Central memory CD8-positive, alpha-beta T cell (primary cell): ENCODE data around the gene SKIC3.

Experiments
- ATAC-seq: fragments of 150-1000 bp; cut with Tn5 transposase; replicated peaks from 2 replicates; pipeline ENCODE4 v1.10.0; 2022; ENCODE audit warnings: mild to moderate bottlenecking, moderate FRiP score, moderate number of reproducible peaks; ENCODE audit not compliant: poor library complexity, severe bottlenecking; ENCODE audit errors: extremely low read depth
- DNase-seq, 2 donors: peaks; one replicate each; pipeline ENCODE4 v3.0.0; 2021; ENCODE audit warnings: low spot score in 2 of 2
- H3K27ac Mint-ChIP-seq: one replicate; pipeline ENCODE4 v1.8.0; 2022; ENCODE audit warnings: low read depth, mild to moderate bottlenecking, moderate library complexity, mixed read lengths
- H3K27me3 Mint-ChIP-seq: one replicate; pipeline ENCODE4 v1.8.0; 2022; ENCODE audit warnings: mixed read lengths
- H3K36me3 Mint-ChIP-seq: one replicate; pipeline ENCODE4 v1.8.0; 2022; ENCODE audit warnings: mild to moderate bottlenecking, moderate library complexity, mixed read lengths; ENCODE audit not compliant: insufficient read depth
- H3K4me1 Mint-ChIP-seq: one replicate; pipeline ENCODE4 v1.8.0; 2022; ENCODE audit warnings: mixed read lengths
- H3K4me3 Mint-ChIP-seq: one replicate; pipeline ENCODE4 v1.8.0; 2022; ENCODE audit warnings: mild to moderate bottlenecking, moderate library complexity, mixed read lengths
- H3K9me3 Mint-ChIP-seq: one replicate; pipeline ENCODE4 v1.8.0; 2022; ENCODE audit warnings: mixed read lengths

The SKIC3 gene

DNA sequence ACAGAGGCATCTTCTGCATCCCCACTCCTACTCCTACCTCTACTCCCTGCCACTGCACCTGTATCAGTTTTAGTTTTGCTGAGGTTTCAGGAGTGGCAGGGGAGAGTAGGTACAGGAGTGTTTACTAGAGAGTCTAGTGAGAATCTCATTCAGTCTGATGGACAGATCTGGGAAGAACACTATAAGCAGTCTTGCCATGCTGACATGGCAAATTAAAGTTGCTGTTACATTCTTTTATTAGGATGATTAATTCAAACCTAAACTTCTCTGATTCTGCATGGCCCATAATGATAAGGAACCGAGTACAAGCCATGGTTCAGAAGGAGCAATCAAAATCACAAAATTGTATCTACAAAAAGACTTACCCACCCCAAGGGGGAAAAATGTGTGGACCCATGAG lies 7.5 kb upstream of the SKIC3 start:
- Mint-ChIP-seq H3K27me3 (no peaks in the 10 kb centered on the region), H3K27ac (no peak overlapping the region), H3K4me1 (peaks cover 5% of the 10 kb centered on the region), H3K36me3 (peaks cover 7% of the 10 kb centered on the region), H3K4me3 (no peak overlapping the region), H3K9me3 (no peaks in the 10 kb centered on the region)
- DNase-seq = no peak
- no peak for ATAC-seq

GRCh38 chr5:95557841-95558240 lies 3.1 kb upstream of the SKIC3 start:
- no peak overlapping the region for H3K4me3 Mint-ChIP-seq
- H3K27me3 Mint-ChIP-seq = no peaks in the 10 kb centered on the region
- peaks cover 14% of the 10 kb centered on the region for H3K4me1 Mint-ChIP-seq
- DNase-seq (no peak), ATAC-seq (no peak)
- H3K27ac Mint-ChIP-seq = no peak overlapping the region
- peaks cover 8% of the 10 kb centered on the region for H3K36me3 Mint-ChIP-seq
- H3K9me3 Mint-ChIP-seq = no peaks in the 10 kb centered on the region

DNA sequence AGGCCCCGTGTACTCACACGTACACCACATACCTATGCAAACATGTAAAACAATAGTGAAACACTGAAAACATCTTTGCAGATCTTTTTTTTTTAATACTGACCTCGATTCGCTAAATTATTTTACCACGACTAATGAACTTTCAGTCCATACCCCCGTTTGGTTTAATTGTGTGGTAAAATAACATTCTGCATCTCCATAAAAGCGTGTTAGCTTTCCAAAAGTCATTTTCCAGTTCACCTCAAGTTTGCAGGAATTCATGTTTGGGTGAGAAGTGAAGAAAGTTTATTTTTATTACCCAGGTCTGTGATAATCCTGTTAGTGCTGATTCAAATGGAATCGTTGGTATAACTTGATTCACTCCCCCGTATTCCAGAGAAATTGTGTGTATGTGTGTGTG lies 776 bp upstream of the SKIC3 start:
- Mint-ChIP-seq H3K36me3 (peaks cover 14% of the 10 kb centered on the region), H3K4me1 (peaks cover 30% of the 10 kb centered on the region), H3K4me3 (peak overlapping the region; percentile 90), H3K27ac (peak overlapping the region; percentile 89), H3K27me3 (no peaks in the 10 kb centered on the region), H3K9me3 (no peaks in the 10 kb centered on the region)
- DNase-seq = no peak
- no peak for ATAC-seq

DNA sequence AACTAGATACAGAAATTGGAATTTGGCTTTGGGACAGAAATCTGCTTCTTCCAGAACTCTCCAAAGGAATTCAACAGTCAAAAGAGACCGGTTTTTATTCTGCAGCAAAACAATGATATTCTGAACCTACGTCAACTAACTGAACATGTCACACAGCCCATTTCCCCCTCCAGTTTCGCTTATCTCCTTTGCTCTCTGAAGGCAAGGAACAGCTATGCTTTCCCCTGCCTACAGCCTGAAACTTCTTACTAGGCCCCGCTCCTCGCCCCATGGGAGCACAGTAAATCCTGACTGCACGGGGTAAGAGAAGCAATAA lies 488 bp downstream of the SKIC3 start:
- peak; percentile 40 for ATAC-seq
- Mint-ChIP-seq H3K27me3 (no peaks in the 10 kb centered on the region), H3K36me3 (peaks cover 19% of the 10 kb centered on the region), H3K27ac (peak overlapping the region; percentile 89), H3K4me3 (peak overlapping the region; percentile 90), H3K9me3 (no peaks in the 10 kb centered on the region), H3K4me1 (peaks cover 30% of the 10 kb centered on the region)
- DNase-seq = no peak

DNA sequence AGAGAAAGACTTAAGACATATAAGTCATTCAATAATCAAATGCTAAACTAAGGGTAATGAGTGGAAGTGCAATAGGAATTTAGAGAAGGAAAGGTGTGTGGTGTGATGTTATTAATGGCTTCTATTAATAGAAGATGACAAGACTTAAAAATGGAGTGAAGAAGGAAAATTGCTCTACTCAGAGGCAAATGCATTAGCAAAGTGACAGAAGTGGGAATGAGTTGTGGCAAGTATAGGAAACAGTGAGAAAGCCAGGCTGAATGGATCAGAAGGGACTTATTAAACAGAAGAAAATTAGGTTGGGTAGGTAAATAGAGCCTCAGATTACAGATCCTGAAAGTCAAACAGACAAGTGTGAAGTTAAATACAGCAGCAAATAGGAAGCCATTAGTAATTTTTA lies 5.7 kb downstream of the SKIC3 start:
- Mint-ChIP-seq H3K9me3 (no peaks in the 10 kb centered on the region), H3K27ac (no peak overlapping the region), H3K27me3 (no peaks in the 10 kb centered on the region), H3K4me3 (no peak overlapping the region), H3K4me1 (peaks cover 28% of the 10 kb centered on the region), H3K36me3 (peaks cover 30% of the 10 kb centered on the region)
- DNase-seq (no peak), ATAC-seq (no peak)

GRCh38 chr5:95543017-95543705 lies 11.6 kb downstream of the SKIC3 start:
- peaks cover 53% of the 10 kb centered on the region for H3K36me3 Mint-ChIP-seq
- H3K9me3 Mint-ChIP-seq = no peaks in the 10 kb centered on the region
- H3K4me3 Mint-ChIP-seq = no peak overlapping the region
- DNase-seq = no peak
- H3K27ac Mint-ChIP-seq = no peak overlapping the region
- H3K4me1 Mint-ChIP-seq = peaks cover 6% of the 10 kb centered on the region
- H3K27me3 Mint-ChIP-seq = no peaks in the 10 kb centered on the region
- ATAC-seq = no peak

DNA sequence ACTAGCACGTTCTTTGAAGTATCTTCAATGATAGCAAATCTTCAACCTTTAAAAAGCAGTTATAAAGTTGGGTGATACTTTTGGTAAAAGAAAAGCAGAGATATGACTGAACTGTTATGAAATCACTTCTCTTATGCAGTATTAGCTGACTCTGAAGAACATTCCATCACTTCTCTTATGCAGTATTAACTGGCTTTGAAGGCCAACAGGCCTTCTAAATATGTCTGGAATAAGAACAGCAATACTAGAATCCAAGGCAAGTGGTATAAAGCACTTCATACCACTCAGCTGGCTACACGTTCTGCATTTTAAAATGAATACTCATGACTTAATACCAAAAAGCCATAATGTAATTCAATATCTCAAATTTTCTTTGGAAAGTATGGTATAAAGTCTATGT lies 17.3 kb downstream of the SKIC3 start:
- peaks cover 17% of the 10 kb centered on the region for H3K4me1 Mint-ChIP-seq
- ATAC-seq (no peak), DNase-seq (no peak)
- peaks cover 63% of the 10 kb centered on the region for H3K36me3 Mint-ChIP-seq
- no peaks in the 10 kb centered on the region for H3K9me3 Mint-ChIP-seq
- H3K27me3 Mint-ChIP-seq = no peaks in the 10 kb centered on the region
- no peak overlapping the region for H3K27ac Mint-ChIP-seq
- no peak overlapping the region for H3K4me3 Mint-ChIP-seq

DNA sequence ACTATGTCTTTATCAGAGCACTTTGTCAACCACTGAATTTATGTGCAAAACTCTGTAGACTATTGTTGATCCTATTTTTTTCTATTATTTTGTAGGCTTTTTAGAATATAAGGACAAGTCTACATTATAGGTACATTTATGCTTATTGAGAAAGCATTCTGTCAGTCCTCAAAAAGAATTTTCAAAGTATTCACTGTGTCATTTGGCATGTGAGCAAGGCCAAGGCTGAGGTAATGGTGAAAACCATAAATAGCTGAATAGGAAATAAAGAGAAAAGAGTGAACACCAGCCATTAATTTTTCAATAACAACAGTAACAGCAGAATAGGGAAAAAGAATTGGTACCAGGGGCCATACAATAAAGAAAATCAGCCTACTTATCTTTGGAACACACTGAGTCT lies 21.0 kb downstream of the SKIC3 start:
- H3K4me1 Mint-ChIP-seq = peaks cover 17% of the 10 kb centered on the region
- H3K27ac Mint-ChIP-seq = peak overlapping the region; percentile 13
- no peak overlapping the region for H3K4me3 Mint-ChIP-seq
- ATAC-seq (no peak), DNase-seq (no peak)
- H3K27me3 Mint-ChIP-seq = no peaks in the 10 kb centered on the region
- H3K36me3 Mint-ChIP-seq = peaks cover 48% of the 10 kb centered on the region
- no peaks in the 10 kb centered on the region for H3K9me3 Mint-ChIP-seq

DNA sequence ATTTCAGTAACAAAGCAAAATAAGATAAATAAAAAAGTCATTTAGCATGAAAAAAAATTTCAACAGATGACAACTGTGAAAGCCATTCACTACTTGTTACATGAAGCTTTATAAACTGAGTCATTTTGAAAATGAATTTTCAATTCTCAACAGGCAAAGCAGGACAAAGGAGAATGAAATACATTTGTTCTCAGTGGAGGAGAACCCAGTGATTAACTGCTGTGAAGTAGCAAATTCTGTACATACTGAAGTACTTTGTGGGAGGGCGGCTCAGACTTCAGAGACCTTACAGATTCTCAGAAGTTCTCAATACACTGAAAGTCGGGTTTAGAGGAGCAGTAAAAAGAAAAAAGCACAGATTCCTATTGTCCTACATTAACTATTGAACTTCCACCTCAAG lies 21.7 kb downstream of the SKIC3 start:
- Mint-ChIP-seq H3K27ac (peak overlapping the region; percentile 13), H3K4me1 (peaks cover 17% of the 10 kb centered on the region), H3K9me3 (no peaks in the 10 kb centered on the region), H3K36me3 (peaks cover 53% of the 10 kb centered on the region), H3K4me3 (no peak overlapping the region), H3K27me3 (no peaks in the 10 kb centered on the region)
- ATAC-seq (no peak), DNase-seq (no peak)

- H3K27ac Mint-ChIP-seq = no peak overlapping the region
Observed at GRCh38 chr5:95532415-95532814, 22.4 kb downstream of the SKIC3 start.

DNA sequence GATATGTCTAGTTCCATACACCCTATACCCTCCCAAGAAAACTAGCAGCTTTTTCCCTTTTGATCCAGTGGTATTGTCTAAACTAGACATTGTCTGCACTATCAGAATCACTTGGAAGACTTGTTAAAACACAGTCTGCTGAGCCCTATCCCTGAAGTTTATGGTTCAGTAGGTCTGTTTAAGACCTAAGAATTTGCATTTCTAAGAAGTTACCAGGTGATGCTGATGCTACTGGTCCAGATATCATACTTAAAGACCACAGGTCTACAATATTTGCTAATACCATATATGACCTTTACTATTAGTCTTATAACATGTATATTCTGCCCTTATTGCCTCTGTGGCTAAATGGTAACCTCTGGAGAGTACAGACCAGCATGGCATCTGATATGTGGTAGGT lies 23.3 kb downstream of the SKIC3 start:
- Mint-ChIP-seq H3K4me3 (no peak overlapping the region), H3K27me3 (no peaks in the 10 kb centered on the region), H3K9me3 (no peaks in the 10 kb centered on the region), H3K27ac (no peak overlapping the region), H3K36me3 (peaks cover 52% of the 10 kb centered on the region), H3K4me1 (peaks cover 16% of the 10 kb centered on the region)
- no peak for ATAC-seq
- no peak for DNase-seq

More at GRCh38 chr5:95532415-95532814, 22.4 kb downstream of the SKIC3 start:
- Mint-ChIP-seq H3K36me3 (peaks cover 53% of the 10 kb centered on the region), H3K4me3 (no peak overlapping the region), H3K27me3 (no peaks in the 10 kb centered on the region), H3K4me1 (peaks cover 17% of the 10 kb centered on the region), H3K9me3 (no peaks in the 10 kb centered on the region)
- ATAC-seq = no peak
- DNase-seq = no peak

DNA sequence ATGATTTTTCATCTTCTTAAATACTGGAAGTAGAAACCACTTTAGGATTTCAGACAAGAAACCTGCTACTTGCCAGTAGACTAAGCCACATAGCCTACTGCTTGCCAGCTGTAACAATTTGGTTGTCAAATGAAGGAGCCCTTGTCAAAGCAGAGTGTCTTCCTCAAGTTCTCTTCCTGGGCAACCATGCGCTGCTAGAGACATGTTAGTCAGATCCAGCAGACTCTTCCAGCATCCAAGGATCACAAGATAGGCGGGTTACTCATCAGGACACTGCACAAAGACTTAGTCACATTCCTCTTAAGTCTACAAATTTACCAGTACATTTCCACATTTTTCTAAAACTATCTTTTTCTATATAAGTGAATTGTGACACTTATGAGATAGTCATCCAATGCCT lies 24.4 kb downstream of the SKIC3 start:
- Mint-ChIP-seq H3K36me3 (peaks cover 51% of the 10 kb centered on the region), H3K9me3 (no peaks in the 10 kb centered on the region), H3K27me3 (no peaks in the 10 kb centered on the region), H3K27ac (no peak overlapping the region), H3K4me1 (peaks cover 12% of the 10 kb centered on the region), H3K4me3 (no peak overlapping the region)
- DNase-seq (no peak), ATAC-seq (no peak)

DNA sequence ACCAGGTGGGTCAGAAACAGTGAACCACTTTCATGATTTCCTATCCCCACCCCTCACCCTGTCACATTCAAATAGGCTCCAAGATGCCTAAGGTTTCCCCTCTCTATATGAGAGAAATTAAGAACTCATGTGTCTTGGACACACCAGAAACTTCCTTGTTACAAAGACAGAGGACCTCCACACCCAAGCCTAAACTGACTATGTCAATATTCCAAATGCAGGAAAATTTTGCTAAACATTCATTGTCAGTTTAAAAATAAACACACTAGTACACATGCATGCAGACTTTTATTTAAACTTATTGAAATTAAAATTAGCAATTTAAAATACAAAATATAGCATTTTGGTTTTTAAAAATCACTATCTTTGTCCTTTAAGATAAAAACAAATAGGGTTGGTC lies 26.2 kb downstream of the SKIC3 start:
- Mint-ChIP-seq H3K4me3 (no peak overlapping the region), H3K9me3 (no peaks in the 10 kb centered on the region), H3K4me1 (no peaks in the 10 kb centered on the region), H3K36me3 (peaks cover 45% of the 10 kb centered on the region), H3K27ac (no peak overlapping the region), H3K27me3 (no peaks in the 10 kb centered on the region)
- ATAC-seq (no peak), DNase-seq (no peak)

DNA sequence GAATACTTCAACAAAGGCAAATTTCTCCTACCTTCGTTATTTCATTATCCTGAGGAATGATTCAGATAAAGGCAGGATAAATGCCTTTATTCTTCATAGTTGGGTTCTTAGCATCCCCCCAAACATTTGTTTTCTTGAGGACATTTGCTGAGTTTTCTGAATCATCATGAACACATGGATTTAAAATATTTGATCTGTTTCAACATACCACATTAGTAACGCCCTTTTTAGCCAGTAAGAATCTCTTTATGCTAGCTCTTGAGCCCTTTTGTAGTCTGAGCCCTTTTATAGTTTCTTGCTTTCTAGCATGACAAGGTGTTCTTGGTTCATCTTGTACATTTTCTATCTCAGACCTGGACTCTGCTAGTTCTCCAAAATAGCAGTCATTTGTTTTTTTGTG lies 27.9 kb downstream of the SKIC3 start:
- DNase-seq (no peak), ATAC-seq (no peak)
- Mint-ChIP-seq H3K4me3 (no peak overlapping the region), H3K4me1 (peaks cover 5% of the 10 kb centered on the region), H3K27ac (no peak overlapping the region), H3K36me3 (peaks cover 42% of the 10 kb centered on the region), H3K9me3 (no peaks in the 10 kb centered on the region), H3K27me3 (no peaks in the 10 kb centered on the region)
